Cardiac fibroblast (primary cell): ENCODE results near the gene TRAIP.

Experiments used
- DNase-seq, 2 donors: peaks; one replicate each; pipeline versions ENCODE4 v3.0.0 to v3.0.0-alpha.2; 2010; ENCODE audit warnings: low read depth in 2 of 2
- H3K4me3 ChIP-seq, 2 donors: replicated peaks in 1 of 2; 1 replicate in 1 of 2; 2 replicates in 1 of 2; pipeline ENCODE4 v1.5.1; 2011; ENCODE audit warnings: low read depth in 2 of 2, low read length in 2 of 2, mild to moderate bottlenecking in 2 of 2, moderate library complexity in 1 of 2
- CTCF ChIP-seq: IDR thresholded peaks from one replicate; pipeline ENCODE4 v1.5.1; 2011; ENCODE audit warnings: low read depth, mild to moderate bottlenecking, low read length, inconsistent platforms

Gene TRAIP

GRCh38 chr3:49867400-49867799, 11.0 kb upstream of the TRAIP start:
- DNase-seq = no peak
- no peak overlapping the region for H3K4me3 ChIP-seq
- TF ChIP-seq CTCF = no peak

- no peak overlapping the region for H3K4me3 ChIP-seq
- no peak for TF ChIP-seq CTCF
- DNase-seq = no peak
These were observed 8.9 kb upstream of the TRAIP start for GRCh38 chr3:49865198-49865784.

GRCh38 chr3:49864505-49864904, 8.1 kb upstream of the TRAIP start:
- no peak overlapping the region for H3K4me3 ChIP-seq
- no peak for TF ChIP-seq CTCF
- no peak for DNase-seq

GRCh38 chr3:49859576-49860305, 3.4 kb upstream of the TRAIP start:
- no peak for DNase-seq
- TF ChIP-seq CTCF = no peak
- H3K4me3 ChIP-seq = no peak overlapping the region

- H3K4me3 ChIP-seq = peak overlapping the region; percentile 70 to 82
- no peak for DNase-seq
- TF ChIP-seq CTCF = no peak
These were observed 702 bp downstream of the TRAIP start for GRCh38 chr3:49855662-49856061.

- TF ChIP-seq CTCF = no peak
- H3K4me3 ChIP-seq = no peak overlapping the region
- DNase-seq = no peak
These were observed 10.7 kb downstream of the TRAIP start for GRCh38 chr3:49845694-49846093.
